HG02840 (cell line): Measurements from ENCODE around the gene SLC5A11.
"Not testable (repeated sequence)": the region's sequence is repeated elsewhere in the genome, so short reads cannot be mapped to it uniquely, and the experiment has no call there.

Experiments
- ATAC-seq: cut with Tn5 transposase; IDR thresholded peaks from one replicate; pipeline ENCODE4 v1.9.1; 2021; ENCODE audit warnings: mild to moderate bottlenecking, moderate library complexity, moderate number of reproducible peaks; ENCODE audit not compliant: unreplicated experiment, low FRiP score

The SLC5A11 gene

GRCh38 chr16:24855678-24856077 is 9.9 kb downstream of the SLC5A11 start:
- ATAC-seq: no peak

DNA sequence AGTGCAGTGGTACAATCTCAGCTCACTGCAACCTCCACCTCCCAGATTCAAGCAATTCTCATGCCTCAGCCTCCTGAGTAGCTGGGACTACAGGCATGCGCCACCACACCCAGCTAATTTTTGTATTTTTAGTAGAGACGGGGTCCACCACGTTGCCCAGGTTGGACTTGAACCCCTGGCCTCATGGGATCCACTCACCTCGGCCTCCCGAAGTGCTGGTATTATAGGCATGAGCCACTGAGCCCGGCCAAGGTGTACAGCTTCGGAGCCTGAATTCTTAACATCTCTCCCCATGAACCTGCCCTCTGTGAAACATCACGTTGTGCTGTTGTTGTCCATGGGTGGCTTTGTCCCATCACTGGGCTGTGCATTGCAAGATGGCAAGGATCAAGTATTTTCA is 11.1 kb downstream of the SLC5A11 start:
- not testable (repeated sequence) for ATAC-seq

GRCh38 chr16:24858219-24859041 is 12.7 kb downstream of the SLC5A11 start:
- no peak for ATAC-seq

DNA sequence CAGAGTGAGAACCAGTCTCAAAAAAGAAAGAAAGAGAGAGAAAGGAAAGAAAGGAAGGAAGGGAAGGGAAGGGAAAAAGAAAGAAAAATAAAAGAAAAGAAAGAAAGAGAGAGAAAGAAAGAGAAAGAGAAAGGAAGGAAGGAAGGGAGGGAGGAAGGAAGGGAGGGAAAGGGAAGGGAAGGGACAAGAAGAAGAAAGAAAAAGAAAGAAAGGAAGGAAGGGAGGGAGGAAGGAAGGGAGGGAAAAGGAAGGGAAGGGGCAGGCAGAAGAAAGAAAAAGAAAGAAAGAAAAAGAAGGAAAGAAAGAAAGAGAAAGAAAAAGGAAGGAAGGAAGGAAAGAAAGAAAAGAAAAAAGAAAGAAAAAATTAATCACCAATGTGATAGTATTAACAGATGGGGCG is 15.7 kb downstream of the SLC5A11 start:
- no peak for ATAC-seq

- no peak for ATAC-seq
These were observed 18.0 kb downstream of the SLC5A11 start for GRCh38 chr16:24863582-24864437.

- no peak for ATAC-seq
These were observed 23.3 kb downstream of the SLC5A11 start for GRCh38 chr16:24869033-24869432.

DNA sequence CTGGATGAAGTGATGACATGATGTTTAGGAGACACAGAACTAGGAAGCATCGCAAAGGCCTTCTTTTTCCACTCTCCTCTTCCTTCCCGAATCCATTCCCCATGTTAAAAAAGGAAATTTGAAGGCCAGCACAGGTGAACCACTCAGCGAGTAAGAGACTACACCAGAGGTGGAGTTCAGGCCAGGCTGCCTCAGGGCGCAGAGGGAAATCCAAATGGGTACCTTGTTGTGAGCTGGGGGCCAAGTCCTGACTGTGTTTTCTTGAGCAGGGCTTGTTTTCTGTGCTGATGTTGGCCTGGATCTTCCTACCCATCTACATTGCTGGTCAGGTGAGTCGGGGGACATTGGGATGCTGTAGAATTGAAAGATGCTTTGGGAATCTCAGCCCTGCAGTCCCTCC is 26.1 kb downstream of the SLC5A11 start:
- ATAC-seq: no peak

- no peak for ATAC-seq
These were observed 27.3 kb downstream of the SLC5A11 start for GRCh38 chr16:24873028-24873427.

DNA sequence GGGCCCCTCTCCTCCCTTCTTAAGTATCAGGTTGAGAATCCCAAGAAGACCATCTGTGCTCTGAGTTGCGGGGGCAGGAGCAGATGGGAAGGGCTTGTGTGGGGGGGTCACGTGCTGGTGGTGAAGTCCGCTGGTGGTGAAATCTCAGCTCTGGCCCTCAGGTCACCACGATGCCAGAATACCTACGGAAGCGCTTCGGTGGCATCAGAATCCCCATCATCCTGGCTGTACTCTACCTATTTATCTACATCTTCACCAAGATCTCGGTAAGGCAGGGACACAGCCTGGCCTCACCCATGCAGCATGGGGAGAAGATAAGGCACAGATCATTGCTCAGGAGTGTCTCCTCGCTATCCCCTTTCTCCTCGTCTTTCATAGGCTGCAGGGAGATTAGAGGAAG is 29.7 kb downstream of the SLC5A11 start:
- ATAC-seq: no peak

DNA sequence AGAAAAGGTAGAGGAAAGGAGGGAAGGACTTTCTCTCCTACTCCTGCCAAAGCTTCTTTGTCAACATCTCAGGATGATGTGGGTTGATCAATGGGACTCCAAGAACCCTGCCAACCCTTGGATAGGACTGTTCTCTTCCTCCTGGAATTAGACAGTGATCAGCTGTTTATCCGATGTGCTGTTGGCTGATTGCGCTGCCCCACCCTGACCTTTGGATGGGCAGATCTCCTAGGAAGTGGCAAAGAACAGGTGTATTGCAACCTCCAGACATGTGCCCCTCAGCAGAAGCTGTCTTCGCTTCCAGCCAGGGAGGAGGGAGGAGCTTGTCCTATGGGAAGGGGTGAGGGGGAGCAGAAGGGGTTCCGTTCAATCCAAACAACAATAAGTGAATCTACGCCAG is 30.5 kb downstream of the SLC5A11 start:
- no peak for ATAC-seq

GRCh38 chr16:24879684-24880083 is 33.9 kb downstream of the SLC5A11 start:
- no peak for ATAC-seq

- ATAC-seq: no peak
These were observed 38.0 kb downstream of the SLC5A11 start for GRCh38 chr16:24883714-24884151.

DNA sequence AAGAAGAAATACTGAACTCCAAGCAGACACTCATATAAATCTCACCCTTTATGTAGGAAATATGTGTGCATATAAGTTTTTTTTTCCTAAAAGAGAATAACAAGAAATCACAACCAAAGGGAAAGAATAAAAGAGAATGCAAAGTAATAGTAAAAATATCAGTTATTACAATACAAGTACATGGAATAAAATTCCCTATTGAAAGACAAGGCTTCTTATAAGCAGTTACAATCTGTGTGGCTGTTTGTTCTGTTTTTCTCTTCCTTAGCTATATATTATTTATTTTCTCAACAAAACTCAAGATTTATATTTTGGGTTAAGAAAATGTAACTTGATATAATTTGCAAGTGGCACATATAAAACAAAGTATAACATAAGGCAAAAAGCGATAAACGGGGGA is 41.7 kb downstream of the SLC5A11 start:
- no peak for ATAC-seq

DNA sequence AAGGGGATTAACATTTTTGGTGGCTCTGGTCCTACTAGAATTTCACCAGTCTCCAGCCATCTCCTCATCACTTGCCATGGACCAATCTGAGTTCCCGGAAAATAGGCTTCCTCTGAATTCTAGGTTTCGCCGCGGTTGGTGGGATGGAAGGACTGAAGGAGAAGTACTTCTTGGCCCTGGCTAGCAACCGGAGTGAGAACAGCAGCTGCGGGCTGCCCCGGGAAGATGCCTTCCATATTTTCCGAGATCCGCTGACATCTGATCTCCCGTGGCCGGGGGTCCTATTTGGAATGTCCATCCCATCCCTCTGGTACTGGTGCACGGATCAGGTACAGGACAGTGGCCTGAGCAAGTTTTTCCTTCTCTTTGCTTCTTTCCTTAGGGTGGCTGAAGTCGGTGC is 45.0 kb downstream of the SLC5A11 start:
- ATAC-seq: no peak

- ATAC-seq: no peak
These were observed 50.7 kb downstream of the SLC5A11 start for GRCh38 chr16:24896439-24896838.

- not testable (repeated sequence) for ATAC-seq
These were observed 51.8 kb downstream of the SLC5A11 start for GRCh38 chr16:24897522-24897921.

- no peak for ATAC-seq
These were observed 54.5 kb downstream of the SLC5A11 start for GRCh38 chr16:24900230-24900629.

GRCh38 chr16:24906199-24906808 is 60.5 kb downstream of the SLC5A11 start:
- ATAC-seq: no peak

GRCh38 chr16:24906901-24907300 is 61.1 kb downstream of the SLC5A11 start:
- ATAC-seq: no peak

DNA sequence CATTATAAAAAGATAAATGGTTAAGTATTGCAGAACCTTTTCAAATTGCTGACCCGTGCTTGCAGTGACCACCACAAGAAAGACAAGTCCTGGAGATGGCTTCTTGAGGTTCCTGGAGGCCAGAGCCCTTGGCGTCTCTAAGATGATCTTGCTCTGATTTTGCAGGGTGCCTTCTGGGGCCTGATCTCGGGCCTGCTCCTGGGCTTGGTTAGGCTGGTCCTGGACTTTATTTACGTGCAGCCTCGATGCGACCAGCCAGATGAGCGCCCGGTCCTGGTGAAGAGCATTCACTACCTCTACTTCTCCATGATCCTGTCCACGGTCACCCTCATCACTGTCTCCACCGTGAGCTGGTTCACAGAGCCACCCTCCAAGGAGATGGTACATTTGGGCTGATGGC is 63.0 kb downstream of the SLC5A11 start:
- no peak for ATAC-seq

GRCh38 chr16:24909856-24910255 is 64.1 kb downstream of the SLC5A11 start:
- no peak for ATAC-seq
